HEK293 (cell line): ENCODE measurements around the gene C1GALT1C1.
A peak's percentile ranks its signal among the peaks of the same experiment; 100 is the strongest.

Source experiments
- CTCF ChIA-PET: fragments of 350-600 bp; formaldehyde crosslinking; extraction: SDS; loops from one replicate; lab custom pipeline; 2021; ENCODE audit warnings: antibody characterized with exemption; lab: Yijun Ruan, JAX
- POLR2A ChIA-PET: fragments of 300-600 bp; formaldehyde crosslinking; extraction: SDS; loops from one replicate; lab custom pipeline; 2020; ENCODE audit warnings: antibody characterized with exemption, inconsistent platforms; lab: Yijun Ruan, JAX
- H3K27ac ChIP-seq: fragments of 200-500 bp; sonication (Bioruptor generic); 2 replicates; pipeline ENCODE4 v1.5.1; 2014; ENCODE audit warnings: low read depth, low read length, control low read depth, inconsistent platforms; ENCODE audit errors: extremely low read depth
- H3K36me3 ChIP-seq, 2 experiments: fragments of 200-500 bp in 1 of 2; sonication (Bioruptor generic) in 1 of 2; 1 replicate in 1 of 2; 2 replicates in 1 of 2; pipeline ENCODE4 v1.5.1; 2014 to 2017; ENCODE audit warnings: inconsistent platforms in 2 of 2, low read length in 2 of 2; ENCODE audit not compliant: control insufficient read depth in 2 of 2, insufficient read depth in 1 of 2
- H3K4me1 ChIP-seq: fragments of 200-500 bp; sonication (Bioruptor generic); 2 replicates; pipeline ENCODE4 v1.5.1; 2014; ENCODE audit warnings: mild to moderate bottlenecking, low read length, inconsistent platforms; ENCODE audit not compliant: control insufficient read depth, insufficient read depth
- H3K4me3 ChIP-seq: 2 replicates; pipeline ENCODE4 v1.5.1; 2011; ENCODE audit warnings: low read depth, mild to moderate bottlenecking, control low read depth, low read length, moderate library complexity
- H3K9me3 ChIP-seq: fragments of 200-500 bp; sonication (Bioruptor generic); 2 replicates; pipeline ENCODE4 v1.5.1; 2014; ENCODE audit warnings: low read depth, low read length, inconsistent platforms; ENCODE audit not compliant: control insufficient read depth, insufficient read depth
- KLF1 ChIP-seq: fragments of 450-650 bp; formaldehyde crosslinking; IDR thresholded peaks from 2 replicates; pipeline ENCODE4 v1.5.1; 2016; ENCODE audit warnings: missing biosample characterization, missing genetic modification characterization
- KLF16 ChIP-seq: fragments of 450-650 bp; formaldehyde crosslinking; IDR thresholded peaks from 2 replicates; pipeline ENCODE4 v1.5.1; 2017; ENCODE audit warnings: missing biosample characterization, missing genetic modification characterization
- OSR2 ChIP-seq: fragments of 450-650 bp; formaldehyde crosslinking; IDR thresholded peaks from 2 replicates; pipeline ENCODE4 v1.5.1; 2016; ENCODE audit warnings: missing biosample characterization, missing genetic modification characterization
- RBAK ChIP-seq: fragments of 450-650 bp; formaldehyde crosslinking; IDR thresholded peaks from 2 replicates; pipeline ENCODE4 v1.5.1; 2016; ENCODE audit warnings: missing biosample characterization, missing genetic modification characterization
- SETDB1 ChIP-seq: IDR thresholded peaks from one replicate; pipeline ENCODE4 v1.6.1; 2017; ENCODE audit warnings: mild to moderate bottlenecking, low read length, moderate library complexity, mixed read lengths; ENCODE audit not compliant: insufficient read length
- ZBTB20 ChIP-seq: fragments of 450-650 bp; formaldehyde crosslinking; IDR thresholded peaks from 2 replicates; pipeline ENCODE4 v1.5.1; 2016; ENCODE audit warnings: missing biosample characterization, missing genetic modification characterization
- ZBTB21 ChIP-seq: fragments of 450-650 bp; formaldehyde crosslinking; IDR thresholded peaks from 2 replicates; pipeline ENCODE4 v1.5.1; 2017; ENCODE audit warnings: missing biosample characterization, missing genetic modification characterization
- ZEB2 ChIP-seq: fragments of 450-650 bp; formaldehyde crosslinking; IDR thresholded peaks from 2 replicates; pipeline ENCODE4 v1.5.1; 2016; ENCODE audit warnings: missing biosample characterization, missing genetic modification characterization
- ZIC2 ChIP-seq: fragments of 450-650 bp; formaldehyde crosslinking; IDR thresholded peaks from 2 replicates; pipeline ENCODE4 v1.5.1; 2016; ENCODE audit warnings: missing biosample characterization, missing genetic modification characterization
- ZNF2 ChIP-seq: fragments of 450-650 bp; formaldehyde crosslinking; IDR thresholded peaks from 2 replicates; pipeline ENCODE4 v1.5.1; 2016; ENCODE audit warnings: missing biosample characterization, missing genetic modification characterization
- ZNF202 ChIP-seq: fragments of 450-650 bp; formaldehyde crosslinking; IDR thresholded peaks from 2 replicates; pipeline ENCODE4 v1.5.1; 2016; ENCODE audit warnings: missing biosample characterization, missing genetic modification characterization, borderline replicate concordance
- ZNF350 ChIP-seq: fragments of 450-650 bp; formaldehyde crosslinking; IDR thresholded peaks from 2 replicates; pipeline ENCODE4 v1.5.0; 2017; ENCODE audit warnings: missing biosample characterization, mild to moderate bottlenecking, missing genetic modification characterization
- ZNF354C ChIP-seq: fragments of 450-650 bp; formaldehyde crosslinking; IDR thresholded peaks from 2 replicates; pipeline ENCODE4 v1.5.1; 2016; ENCODE audit warnings: missing biosample characterization, missing genetic modification characterization, low read depth, borderline replicate concordance
- ZNF416 ChIP-seq: fragments of 450-650 bp; formaldehyde crosslinking; IDR thresholded peaks from 2 replicates; pipeline ENCODE4 v1.5.1; 2016; ENCODE audit warnings: missing biosample characterization, missing genetic modification characterization
- ZNF423 ChIP-seq: fragments of 450-650 bp; formaldehyde crosslinking; IDR thresholded peaks from 2 replicates; pipeline ENCODE4 v1.5.1; 2016; ENCODE audit warnings: missing biosample characterization, missing genetic modification characterization
- ZNF510 ChIP-seq: fragments of 450-650 bp; formaldehyde crosslinking; IDR thresholded peaks from 2 replicates; pipeline ENCODE4 v1.5.1; 2018; ENCODE audit warnings: mild to moderate bottlenecking, missing genetic modification characterization, missing biosample characterization; ENCODE audit not compliant: insufficient replicate concordance
- ZNF521 ChIP-seq: fragments of 450-650 bp; formaldehyde crosslinking; IDR thresholded peaks from 2 replicates; pipeline ENCODE4 v1.5.1; 2017; ENCODE audit warnings: missing biosample characterization, mild to moderate bottlenecking, missing genetic modification characterization
- ZNF558 ChIP-seq: fragments of 450-650 bp; formaldehyde crosslinking; IDR thresholded peaks from 2 replicates; pipeline ENCODE4 v1.5.1; 2016; ENCODE audit warnings: missing biosample characterization, missing genetic modification characterization
- ZNF654 ChIP-seq: fragments of 450-650 bp; formaldehyde crosslinking; IDR thresholded peaks from 2 replicates; pipeline ENCODE4 v1.5.1; 2016; ENCODE audit warnings: low read depth, missing biosample characterization, missing genetic modification characterization
- ZNF658 ChIP-seq: fragments of 450-650 bp; formaldehyde crosslinking; IDR thresholded peaks from 2 replicates; pipeline ENCODE4; 2016; ENCODE audit warnings: missing biosample characterization, missing genetic modification characterization
- ZNF670 ChIP-seq: fragments of 450-650 bp; formaldehyde crosslinking; IDR thresholded peaks from 2 replicates; pipeline ENCODE4 v1.5.1; 2016; ENCODE audit warnings: missing biosample characterization, missing genetic modification characterization, low read depth
- ZNF791 ChIP-seq: fragments of 450-650 bp; formaldehyde crosslinking; IDR thresholded peaks from 2 replicates; pipeline ENCODE4 v1.5.1; 2016; ENCODE audit warnings: missing biosample characterization, missing genetic modification characterization
- ZSCAN30 ChIP-seq: fragments of 450-650 bp; IDR thresholded peaks from 2 replicates; pipeline ENCODE4 v1.5.1; 2018; ENCODE audit warnings: missing biosample characterization, mild to moderate bottlenecking, missing genetic modification characterization, moderate library complexity
- ZXDB ChIP-seq: fragments of 450-650 bp; formaldehyde crosslinking; IDR thresholded peaks from 2 replicates; pipeline ENCODE4 v1.5.1; 2016; ENCODE audit warnings: missing biosample characterization, missing genetic modification characterization
- TF ChIP-seq, protein P1 (sequence below): fragments of 450-650 bp; formaldehyde crosslinking; IDR thresholded peaks from 2 replicates; pipeline ENCODE4 v1.5.1; 2017; ENCODE audit warnings: missing biosample characterization, missing genetic modification characterization
- TF ChIP-seq, protein P2 (sequence below): fragments of 450-650 bp; formaldehyde crosslinking; optimal IDR thresholded peaks from 2 replicates; pipeline ENCODE3; 2016; ENCODE audit warnings: missing biosample characterization, mild to moderate bottlenecking, missing genetic modification characterization
- TF ChIP-seq, protein P3 (sequence below): fragments of 450-650 bp; formaldehyde crosslinking; IDR thresholded peaks from 2 replicates; pipeline ENCODE4 v1.5.1; 2016; ENCODE audit warnings: missing biosample characterization, missing genetic modification characterization
- TF ChIP-seq, protein P4 (sequence below): fragments of 450-650 bp; formaldehyde crosslinking; IDR thresholded peaks from 2 replicates; pipeline ENCODE4 v1.5.1; 2016; ENCODE audit warnings: missing biosample characterization, missing genetic modification characterization
- TF ChIP-seq, protein P5 (sequence below): fragments of 450-650 bp; formaldehyde crosslinking; IDR thresholded peaks from 2 replicates; pipeline ENCODE4 v1.5.1; 2016; ENCODE audit warnings: missing biosample characterization, missing genetic modification characterization

The C1GALT1C1 gene

DNA sequence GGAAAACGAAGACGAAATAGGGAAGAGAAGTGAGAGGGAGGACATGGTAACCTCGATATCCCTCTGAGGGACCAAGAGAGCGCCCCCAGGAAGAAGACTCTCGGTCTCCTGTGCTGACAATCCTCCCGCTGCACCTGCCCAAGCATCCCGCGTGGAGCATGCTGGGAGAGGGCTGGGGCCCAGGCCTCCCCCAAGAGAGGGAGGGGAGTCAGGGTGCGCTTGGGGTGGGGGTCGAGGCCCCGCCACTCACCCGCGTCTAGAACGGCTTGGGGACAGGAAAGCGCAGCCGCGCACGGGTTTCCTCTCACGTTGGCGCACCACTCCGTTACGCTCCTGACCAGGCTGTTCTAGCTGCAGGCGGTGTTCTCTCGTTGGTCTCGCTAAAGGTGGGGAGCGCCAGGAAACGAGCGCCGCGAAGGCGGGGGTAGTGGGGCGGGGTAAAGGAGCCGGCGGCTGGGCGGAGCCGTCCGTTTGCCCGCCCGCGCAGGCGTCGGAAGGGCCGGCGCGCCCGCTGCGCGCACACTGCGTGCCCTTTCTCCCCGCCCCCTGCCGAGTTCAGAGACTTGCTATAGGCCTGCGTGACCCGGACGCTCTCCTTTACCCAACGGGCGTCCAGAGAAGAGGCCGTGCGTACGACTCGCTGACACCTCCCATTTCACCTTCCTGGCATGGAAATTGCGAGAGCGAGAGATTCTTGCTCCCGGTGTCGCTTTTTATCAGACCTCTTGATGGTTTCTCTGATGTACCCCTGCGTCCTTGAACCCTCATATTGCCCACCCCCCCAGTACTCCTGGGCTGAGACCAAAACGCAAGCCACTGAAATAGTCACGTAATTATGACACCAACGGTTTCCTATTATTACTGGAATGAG, at the start of gene C1GALT1C1 (continued):
- TF ChIP-seq ZNF654 (tag by site-specific recombination), result no peak
- no peak; the same call in 1 of the 2 replicates for TF ChIP-seq KLF1 (tag by site-specific recombination)
- peak; percentile 97 for TF ChIP-seq ZNF2 (tag by site-specific recombination)
- peak; percentile 77 for TF ChIP-seq KLF16 (tag by site-specific recombination)
- TF ChIP-seq, protein P1, sequence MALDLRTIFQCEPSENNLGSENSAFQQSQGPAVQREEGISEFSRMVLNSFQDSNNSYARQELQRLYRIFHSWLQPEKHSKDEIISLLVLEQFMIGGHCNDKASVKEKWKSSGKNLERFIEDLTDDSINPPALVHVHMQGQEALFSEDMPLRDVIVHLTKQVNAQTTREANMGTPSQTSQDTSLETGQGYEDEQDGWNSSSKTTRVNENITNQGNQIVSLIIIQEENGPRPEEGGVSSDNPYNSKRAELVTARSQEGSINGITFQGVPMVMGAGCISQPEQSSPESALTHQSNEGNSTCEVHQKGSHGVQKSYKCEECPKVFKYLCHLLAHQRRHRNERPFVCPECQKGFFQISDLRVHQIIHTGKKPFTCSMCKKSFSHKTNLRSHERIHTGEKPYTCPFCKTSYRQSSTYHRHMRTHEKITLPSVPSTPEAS, result no peak

DNA sequence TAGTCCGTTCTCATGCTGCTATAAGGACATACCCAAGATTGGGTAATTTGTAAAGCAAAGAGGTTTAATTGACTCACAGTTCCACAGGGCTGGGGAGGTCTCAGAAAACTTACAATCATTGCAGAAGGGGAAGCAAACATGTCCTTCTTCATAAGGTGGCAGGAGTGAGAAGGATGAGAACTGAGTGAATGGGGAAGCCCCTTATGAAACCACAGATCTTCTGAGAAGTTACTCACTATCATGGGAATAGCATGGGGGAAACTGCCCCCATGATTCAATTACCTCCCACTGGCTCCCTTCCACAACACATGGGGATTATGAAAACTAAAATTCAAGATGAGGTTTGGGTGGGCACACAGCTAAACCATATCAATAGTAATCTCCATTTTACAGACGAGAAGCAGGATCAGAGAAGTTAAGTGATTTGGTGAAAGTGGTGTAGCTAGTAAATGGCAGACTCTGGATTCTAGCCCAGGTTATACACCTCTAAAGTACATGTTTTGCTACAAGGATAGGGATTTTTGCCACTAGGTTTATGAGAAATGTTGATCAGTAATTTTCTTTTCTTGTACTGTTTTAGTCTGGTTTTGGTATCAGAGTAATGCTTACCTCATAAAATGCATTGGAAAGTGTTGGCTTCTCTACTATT, 47.3 kb upstream of the C1GALT1C1 start:
- CTCF ChIA-PET, result interaction anchor here (1.2 kb wide), 1 partner anchor 12 kb away, joined by 3 read pairs; no protein-coding TSS in a partner anchor

DNA sequence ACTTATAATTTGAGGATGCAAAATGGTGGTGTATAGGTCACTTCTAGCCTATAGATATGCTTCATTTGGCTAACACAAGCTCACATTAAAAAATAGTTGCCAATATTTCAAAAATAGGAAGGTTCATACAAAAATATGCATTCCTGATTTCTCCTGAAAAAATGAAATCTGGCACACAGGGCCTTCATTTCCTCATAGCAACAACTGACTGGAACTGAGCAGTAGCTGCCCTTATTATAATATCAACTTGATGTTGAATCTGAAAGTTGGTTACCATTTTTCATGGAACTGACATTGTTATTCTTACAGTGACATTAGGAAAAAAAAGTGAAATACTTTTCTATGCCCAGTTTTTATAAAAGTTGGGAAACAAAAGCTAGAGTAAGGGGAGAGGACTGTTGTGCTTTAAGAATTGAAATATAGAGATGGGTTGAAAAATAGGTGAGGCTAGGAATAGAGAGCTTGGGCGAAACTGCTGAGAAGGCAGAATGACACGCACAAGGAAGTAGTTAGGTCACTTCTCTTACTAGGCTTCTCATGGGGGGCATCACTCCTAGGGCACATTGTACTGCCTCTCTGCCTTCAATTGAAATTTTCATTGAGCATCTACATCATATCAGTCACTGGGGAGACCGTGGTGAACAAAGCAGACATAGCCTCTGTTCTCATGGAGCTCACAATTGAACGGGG, 43.1 kb upstream of the C1GALT1C1 start:
- no peak overlapping the region for H3K4me3 ChIP-seq
- H3K9me3 ChIP-seq, result no peaks in the 10 kb centered on the region
- H3K4me1 ChIP-seq, result no peaks in the 10 kb centered on the region
- H3K36me3 ChIP-seq, result no peaks in the 10 kb centered on the region
- POLR2A ChIA-PET, result no interaction called here
- H3K27ac ChIP-seq, result no peak overlapping the region
- CTCF ChIA-PET, result interaction anchor here (0.5 to 0.7 kb wide), 2 partner anchors 654 to 912 kb away, joined by 3 to 4 read pairs; no protein-coding TSS in a partner anchor
- TF ChIP-seq OSR2 (tag by site-specific recombination) (no peak), ZBTB20 (tag by site-specific recombination) (no peak), ZNF521 (tag by site-specific recombination) (no peak), ZEB2 (no peak), ZIC2 (tag by site-specific recombination) (no peak), ZXDB (tag by site-specific recombination) (no peak), ZNF670 (tag by site-specific recombination) (no peak), ZNF416 (tag by site-specific recombination) (no peak)
- TF ChIP-seq, protein P2, sequence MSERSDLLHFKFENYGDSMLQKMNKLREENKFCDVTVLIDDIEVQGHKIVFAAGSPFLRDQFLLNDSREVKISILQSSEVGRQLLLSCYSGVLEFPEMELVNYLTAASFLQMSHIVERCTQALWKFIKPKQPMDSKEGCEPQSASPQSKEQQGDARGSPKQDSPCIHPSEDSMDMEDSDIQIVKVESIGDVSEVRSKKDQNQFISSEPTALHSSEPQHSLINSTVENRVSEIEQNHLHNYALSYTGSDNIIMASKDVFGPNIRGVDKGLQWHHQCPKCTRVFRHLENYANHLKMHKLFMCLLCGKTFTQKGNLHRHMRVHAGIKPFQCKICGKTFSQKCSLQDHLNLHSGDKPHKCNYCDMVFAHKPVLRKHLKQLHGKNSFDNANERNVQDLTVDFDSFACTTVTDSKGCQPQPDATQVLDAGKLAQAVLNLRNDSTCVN (tag by site-specific recombination), result no peak
- TF ChIP-seq, protein P3, sequence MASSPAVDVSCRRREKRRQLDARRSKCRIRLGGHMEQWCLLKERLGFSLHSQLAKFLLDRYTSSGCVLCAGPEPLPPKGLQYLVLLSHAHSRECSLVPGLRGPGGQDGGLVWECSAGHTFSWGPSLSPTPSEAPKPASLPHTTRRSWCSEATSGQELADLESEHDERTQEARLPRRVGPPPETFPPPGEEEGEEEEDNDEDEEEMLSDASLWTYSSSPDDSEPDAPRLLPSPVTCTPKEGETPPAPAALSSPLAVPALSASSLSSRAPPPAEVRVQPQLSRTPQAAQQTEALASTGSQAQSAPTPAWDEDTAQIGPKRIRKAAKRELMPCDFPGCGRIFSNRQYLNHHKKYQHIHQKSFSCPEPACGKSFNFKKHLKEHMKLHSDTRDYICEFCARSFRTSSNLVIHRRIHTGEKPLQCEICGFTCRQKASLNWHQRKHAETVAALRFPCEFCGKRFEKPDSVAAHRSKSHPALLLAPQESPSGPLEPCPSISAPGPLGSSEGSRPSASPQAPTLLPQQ, result no peak
- TF ChIP-seq, protein P4, sequence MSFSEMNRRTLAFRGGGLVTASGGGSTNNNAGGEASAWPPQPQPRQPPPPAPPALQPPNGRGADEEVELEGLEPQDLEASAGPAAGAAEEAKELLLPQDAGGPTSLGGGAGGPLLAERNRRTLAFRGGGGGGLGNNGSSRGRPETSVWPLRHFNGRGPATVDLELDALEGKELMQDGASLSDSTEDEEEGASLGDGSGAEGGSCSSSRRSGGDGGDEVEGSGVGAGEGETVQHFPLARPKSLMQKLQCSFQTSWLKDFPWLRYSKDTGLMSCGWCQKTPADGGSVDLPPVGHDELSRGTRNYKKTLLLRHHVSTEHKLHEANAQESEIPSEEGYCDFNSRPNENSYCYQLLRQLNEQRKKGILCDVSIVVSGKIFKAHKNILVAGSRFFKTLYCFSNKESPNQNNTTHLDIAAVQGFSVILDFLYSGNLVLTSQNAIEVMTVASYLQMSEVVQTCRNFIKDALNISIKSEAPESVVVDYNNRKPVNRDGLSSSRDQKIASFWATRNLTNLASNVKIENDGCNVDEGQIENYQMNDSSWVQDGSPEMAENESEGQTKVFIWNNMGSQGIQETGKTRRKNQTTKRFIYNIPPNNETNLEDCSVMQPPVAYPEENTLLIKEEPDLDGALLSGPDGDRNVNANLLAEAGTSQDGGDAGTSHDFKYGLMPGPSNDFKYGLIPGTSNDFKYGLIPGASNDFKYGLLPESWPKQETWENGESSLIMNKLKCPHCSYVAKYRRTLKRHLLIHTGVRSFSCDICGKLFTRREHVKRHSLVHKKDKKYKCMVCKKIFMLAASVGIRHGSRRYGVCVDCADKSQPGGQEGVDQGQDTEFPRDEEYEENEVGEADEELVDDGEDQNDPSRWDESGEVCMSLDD (tag by site-specific recombination), result no peak

More for the DNA sequence above, 47.3 kb upstream of the C1GALT1C1 start:
- POLR2A ChIA-PET, result no interaction called here
- TF ChIP-seq ZNF423 (no peak), ZNF354C (tag by site-specific recombination) (no peak), ZNF350 (tag by site-specific recombination) (no peak), ZSCAN30 (tag by site-specific recombination) (no peak), RBAK (no peak), ZNF791 (tag by site-specific recombination) (no peak), SETDB1 (no peak), ZBTB21 (tag by site-specific recombination) (no peak), ZNF558 (tag by site-specific recombination) (no peak), ZNF202 (tag by site-specific recombination) (no peak), ZNF521 (tag by site-specific recombination) (no peak), ZNF510 (tag by site-specific recombination) (no peak), ZNF658 (tag by site-specific recombination) (no peak)
- TF ChIP-seq, protein P5, sequence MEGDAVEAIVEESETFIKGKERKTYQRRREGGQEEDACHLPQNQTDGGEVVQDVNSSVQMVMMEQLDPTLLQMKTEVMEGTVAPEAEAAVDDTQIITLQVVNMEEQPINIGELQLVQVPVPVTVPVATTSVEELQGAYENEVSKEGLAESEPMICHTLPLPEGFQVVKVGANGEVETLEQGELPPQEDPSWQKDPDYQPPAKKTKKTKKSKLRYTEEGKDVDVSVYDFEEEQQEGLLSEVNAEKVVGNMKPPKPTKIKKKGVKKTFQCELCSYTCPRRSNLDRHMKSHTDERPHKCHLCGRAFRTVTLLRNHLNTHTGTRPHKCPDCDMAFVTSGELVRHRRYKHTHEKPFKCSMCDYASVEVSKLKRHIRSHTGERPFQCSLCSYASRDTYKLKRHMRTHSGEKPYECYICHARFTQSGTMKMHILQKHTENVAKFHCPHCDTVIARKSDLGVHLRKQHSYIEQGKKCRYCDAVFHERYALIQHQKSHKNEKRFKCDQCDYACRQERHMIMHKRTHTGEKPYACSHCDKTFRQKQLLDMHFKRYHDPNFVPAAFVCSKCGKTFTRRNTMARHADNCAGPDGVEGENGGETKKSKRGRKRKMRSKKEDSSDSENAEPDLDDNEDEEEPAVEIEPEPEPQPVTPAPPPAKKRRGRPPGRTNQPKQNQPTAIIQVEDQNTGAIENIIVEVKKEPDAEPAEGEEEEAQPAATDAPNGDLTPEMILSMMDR (tag by site-specific recombination), result no peak
- TF ChIP-seq, all 188 proteins: peak for 0
- Histone ChIP-seq H3K27ac (no peak overlapping the region), H3K9me3 (no peaks in the 10 kb centered on the region), H3K4me3 (no peak overlapping the region), H3K4me1 (no peaks in the 10 kb centered on the region), H3K36me3 (no peaks in the 10 kb centered on the region)
